B cell (primary cell): ENCODE measurements around the gene RNF150. TPM values are rescaled to one million over a fixed set of nuclear protein-coding genes. Genes with fewer than 3 reads are reported as not detected.

Experiments used
- ATAC-seq: fragments of 200-7000 bp; cut with Tn5 transposase; one replicate; pipeline ENCODE4 v1.10.0; 2021; ENCODE audit warnings: low read depth, mild to moderate bottlenecking, moderate number of reproducible peaks, moderate library complexity
- CTCF ChIA-PET: fragments of 350-600 bp; sonication (Branson Sonifier 250); formaldehyde crosslinking; loops from one replicate; lab custom pipeline; 2021; ENCODE audit warnings: antibody characterized with exemption, inconsistent platforms; lab: Charles Lee
- POLR2A ChIA-PET: fragments of 350-600 bp; sonication (Branson Sonifier 250); formaldehyde crosslinking; loops from one replicate; lab custom pipeline; 2021; ENCODE audit warnings: antibody characterized with exemption; lab: Charles Lee
- DNase-seq: peaks from one replicate; pipeline ENCODE4 v3.0.0; 2013
- H2AFZ ChIP-seq: 2 replicates; pipeline ENCODE4 v1.6.1; 2012; ENCODE audit warnings: mild to moderate bottlenecking, low read depth, low read length; ENCODE audit not compliant: insufficient read depth, poor library complexity, severe bottlenecking
- H3K27ac ChIP-seq, 2 donors: 1 replicate in 1 of 2; 2 replicates in 1 of 2; pipeline ENCODE4 v1.5.1; 2012 to 2013; ENCODE audit warnings: low read length in 2 of 2, mild to moderate bottlenecking in 2 of 2, moderate library complexity in 1 of 2
- H3K27me3 ChIP-seq, 4 experiments: fragments of 200-600 bp in 1 of 4; sonication (generic) in 1 of 4; replicated peaks in 1 of 4; 1 replicate in 2 of 4; 2 replicates in 2 of 4; pipeline versions ENCODE4 v1.6.1 to v1.7.0; 2013 to 2016; ENCODE audit warnings: low read length in 3 of 4, mild to moderate bottlenecking in 2 of 4, mixed read lengths in 1 of 4, moderate library complexity in 1 of 4; ENCODE audit not compliant: insufficient read depth in 4 of 4, control insufficient read depth in 3 of 4; ENCODE audit errors: control extremely low read depth in 1 of 4
- H3K36me3 ChIP-seq, 2 experiments: replicated peaks in 1 of 2; 1 replicate in 1 of 2; 2 replicates in 1 of 2; pipeline versions ENCODE4 v1.6.1 to v1.7.1; 2013; ENCODE audit warnings: low read length in 1 of 2; ENCODE audit not compliant: insufficient read depth in 2 of 2, control insufficient read depth in 1 of 2; ENCODE audit errors: control extremely low read depth in 1 of 2, extremely low read depth in 1 of 2
- H3K4me1 ChIP-seq, 2 donors: fragments of 200-600 bp in 1 of 2; sonication (generic) in 1 of 2; 1 replicate in 1 of 2; 2 replicates in 1 of 2; pipeline versions ENCODE4 v1.5.1 to v1.6.1; 2013 to 2017; ENCODE audit warnings: low read length in 2 of 2; ENCODE audit not compliant: control insufficient read depth in 2 of 2, insufficient read depth in 2 of 2
- H3K4me2 ChIP-seq: replicated peaks from 2 replicates; pipeline ENCODE3; 2012; ENCODE audit warnings: mild to moderate bottlenecking, low read depth, low read length; ENCODE audit not compliant: poor library complexity, severe bottlenecking
- H3K4me3 ChIP-seq, 5 experiments: fragments of 200-600 bp in 1 of 5; sonication (generic) in 1 of 5; 1 replicate in 3 of 5; 2 replicates in 2 of 5; pipeline versions ENCODE4 v1.5.1 to v1.7.0; 2011 to 2016; ENCODE audit warnings: low read length in 4 of 5, mild to moderate bottlenecking in 4 of 5, low read depth in 2 of 5, control low read depth in 1 of 5, moderate library complexity in 1 of 5; ENCODE audit not compliant: insufficient read depth in 1 of 5; ENCODE audit errors: control extremely low read depth in 1 of 5, extremely low read depth in 1 of 5
- H3K79me2 ChIP-seq: fragments of 200-600 bp; sonication (generic); one replicate; pipeline ENCODE4 v1.6.0; 2016; ENCODE audit warnings: low read length; ENCODE audit not compliant: control insufficient read depth, insufficient read depth
- H3K9ac ChIP-seq: fragments of 200-600 bp; sonication (generic); 2 replicates; pipeline ENCODE4 v1.6.1; 2017; ENCODE audit warnings: mild to moderate bottlenecking, low read length, moderate library complexity
- H3K9me3 ChIP-seq, 3 donors: one replicate each; pipeline versions ENCODE4 v1.6.1 to v1.7.1; 2013; ENCODE audit warnings: low read length in 2 of 3; ENCODE audit not compliant: control insufficient read depth in 2 of 3, insufficient read depth in 1 of 3; ENCODE audit errors: control extremely low read depth in 1 of 3
- H4K20me1 ChIP-seq: 2 replicates; pipeline ENCODE4 v1.6.0; 2012; ENCODE audit warnings: mild to moderate bottlenecking, low read length; ENCODE audit not compliant: insufficient read depth, control insufficient read depth, poor library complexity, severe bottlenecking
- H3K27ac Mint-ChIP-seq: one replicate; pipeline ENCODE4 v1.8.0; 2021; ENCODE audit warnings: mixed read lengths
- H3K27me3 Mint-ChIP-seq: one replicate; pipeline ENCODE4 v1.8.0; 2021; ENCODE audit warnings: mixed read lengths
- H3K4me1 Mint-ChIP-seq: one replicate; pipeline ENCODE4 v1.8.0; 2021; ENCODE audit warnings: mixed read lengths
- H3K4me3 Mint-ChIP-seq: one replicate; pipeline ENCODE4 v1.8.0; 2021; ENCODE audit warnings: mixed read lengths
- H3K9me3 Mint-ChIP-seq: one replicate; pipeline ENCODE4 v1.8.0; 2022; ENCODE audit warnings: mixed read lengths; ENCODE audit not compliant: insufficient read depth
- EZH2 ChIP-seq: IDR thresholded peaks from 2 replicates; pipeline ENCODE4 v1.6.1; 2012; ENCODE audit warnings: borderline replicate concordance, low read depth, mild to moderate bottlenecking, moderate library complexity, low read length; ENCODE audit not compliant: insufficient read depth, poor library complexity, severe bottlenecking
- WGBS: methylation state at CpG from one replicate; pipeline ENCODE4 v1.1.5; 2013; ENCODE audit warnings: missing lambda C conversion rate; ENCODE audit not compliant: insufficient coverage; 5-methylcytosine and 5-hydroxymethylcytosine counted together
- intact Hi-C: fragments of 100-400 bp; cut with micrococcal nuclease; formaldehyde crosslinking; loops from one replicate; pipeline ENCODE4 v1.10.0; 2022
- polyA plus RNA-seq: library from polyadenylated mRNA; depleted of rRNA; stranded (reverse); fragments of >200 nt; gene quantifications from 2 replicates; pipeline ENCODE4 v1.2.3, GENCODE V29; 2012
- total RNA-seq, 2 donors: library from RNA; stranded (reverse); fragments of 120-200 nt in 1 of 2; gene quantifications; 1 replicate in 1 of 2; 2 replicates in 1 of 2; pipeline versions ENCODE4 v1.2.3 to v1.2.4, GENCODE V29; 2013 to 2022
- TF ChIP-seq, protein P1 (sequence below): fragments of 200-600 bp; IDR thresholded peaks from one replicate; pipeline ENCODE4 v1.8.0; 2022; ENCODE audit warnings: antibody characterized with exemption, mild to moderate bottlenecking

The RNF150 gene
- total and polyA plus RNA-seq, 2 donors (not counting 1 experiment from before 2014, with no cell fraction given) = not detected

DNA sequence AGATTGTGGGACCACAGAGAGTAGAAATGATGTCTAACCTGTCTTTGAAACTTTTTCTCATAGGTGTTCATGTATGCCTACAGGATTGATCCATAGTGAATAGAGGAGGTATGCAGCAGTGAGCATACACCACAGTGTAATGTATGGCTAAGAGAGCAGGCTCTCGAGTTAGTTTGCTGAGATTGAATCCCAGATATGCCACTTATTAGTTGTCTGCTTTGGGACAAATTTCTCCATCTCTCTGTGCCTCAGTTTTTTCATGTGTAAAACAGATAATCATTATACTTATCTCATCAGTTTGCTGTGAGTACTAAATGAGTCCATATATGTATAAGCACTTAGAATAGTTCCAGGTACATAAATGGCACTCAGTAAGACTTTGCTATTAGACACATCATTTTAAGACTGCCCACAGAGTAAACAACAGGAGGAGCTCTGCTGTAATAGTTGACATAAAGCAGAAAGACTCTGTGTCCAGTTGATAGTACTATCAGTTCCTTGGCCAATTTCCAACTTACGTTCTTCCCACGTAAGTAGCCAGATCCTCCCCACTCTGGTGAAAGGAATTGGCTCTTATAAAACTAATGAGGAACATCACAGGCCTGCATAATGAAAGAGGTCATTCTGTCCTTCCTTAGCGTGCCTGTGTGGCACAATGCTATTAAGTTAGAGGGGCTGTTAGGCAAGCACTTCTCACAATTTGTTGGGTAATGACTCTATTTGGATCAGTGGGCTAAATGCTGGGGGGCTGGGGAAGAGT, 20.7 kb upstream of the RNF150 start:
- DNase-seq (no peak), ATAC-seq (no peak)
- intact Hi-C loops = no loop called here
- H3K27ac ChIP-seq = no peak overlapping the region
- no peak overlapping the region for H3K4me3 ChIP-seq
- no peaks in the 10 kb centered on the region for H3K27me3 ChIP-seq
- H3K4me1 Mint-ChIP-seq = no peaks in the 10 kb centered on the region
- peaks cover 16% of the 10 kb centered on the region for H3K27me3 Mint-ChIP-seq
- no peak overlapping the region for H3K27ac Mint-ChIP-seq
- ChIA-PET POLR2A (no interaction called here), CTCF (no interaction called here)
- H3K36me3 ChIP-seq = no peaks in the 10 kb centered on the region
- no peaks in the 10 kb centered on the region for H3K9me3 ChIP-seq
- H3K9me3 Mint-ChIP-seq = no peaks in the 10 kb centered on the region
- H4K20me1 ChIP-seq = no peaks in the 10 kb centered on the region
- 83% methylated on average over 1 of the region's 4 CpGs for WGBS
- H3K9ac ChIP-seq = no peak overlapping the region
- no peaks in the 10 kb centered on the region for H3K4me1 ChIP-seq
- no peak overlapping the region for H3K4me3 Mint-ChIP-seq
- H3K4me2 ChIP-seq = no peak overlapping the region
- H3K79me2 ChIP-seq = no peaks in the 10 kb centered on the region
- H2AFZ ChIP-seq = no peak overlapping the region
- TF ChIP-seq, protein P1, sequence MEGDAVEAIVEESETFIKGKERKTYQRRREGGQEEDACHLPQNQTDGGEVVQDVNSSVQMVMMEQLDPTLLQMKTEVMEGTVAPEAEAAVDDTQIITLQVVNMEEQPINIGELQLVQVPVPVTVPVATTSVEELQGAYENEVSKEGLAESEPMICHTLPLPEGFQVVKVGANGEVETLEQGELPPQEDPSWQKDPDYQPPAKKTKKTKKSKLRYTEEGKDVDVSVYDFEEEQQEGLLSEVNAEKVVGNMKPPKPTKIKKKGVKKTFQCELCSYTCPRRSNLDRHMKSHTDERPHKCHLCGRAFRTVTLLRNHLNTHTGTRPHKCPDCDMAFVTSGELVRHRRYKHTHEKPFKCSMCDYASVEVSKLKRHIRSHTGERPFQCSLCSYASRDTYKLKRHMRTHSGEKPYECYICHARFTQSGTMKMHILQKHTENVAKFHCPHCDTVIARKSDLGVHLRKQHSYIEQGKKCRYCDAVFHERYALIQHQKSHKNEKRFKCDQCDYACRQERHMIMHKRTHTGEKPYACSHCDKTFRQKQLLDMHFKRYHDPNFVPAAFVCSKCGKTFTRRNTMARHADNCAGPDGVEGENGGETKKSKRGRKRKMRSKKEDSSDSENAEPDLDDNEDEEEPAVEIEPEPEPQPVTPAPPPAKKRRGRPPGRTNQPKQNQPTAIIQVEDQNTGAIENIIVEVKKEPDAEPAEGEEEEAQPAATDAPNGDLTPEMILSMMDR = no peak
- no peak for TF ChIP-seq EZH2

GRCh38 chr4:141144207-141144606, 10.9 kb upstream of the RNF150 start:
- H3K4me1 ChIP-seq = no peaks in the 10 kb centered on the region
- intact Hi-C loops = no loop called here
- H4K20me1 ChIP-seq = no peaks in the 10 kb centered on the region
- POLR2A ChIA-PET = no interaction called here
- Mint-ChIP-seq H3K27ac (no peak overlapping the region), H3K27me3 (peaks cover 8% of the 10 kb centered on the region), H3K4me3 (no peak overlapping the region), H3K9me3 (no peaks in the 10 kb centered on the region), H3K4me1 (no peaks in the 10 kb centered on the region)
- DNase-seq = no peak
- no peaks in the 10 kb centered on the region for H3K27me3 ChIP-seq
- H2AFZ ChIP-seq = no peak overlapping the region
- no peaks in the 10 kb centered on the region for H3K9me3 ChIP-seq
- CTCF ChIA-PET = no interaction called here
- H3K4me2 ChIP-seq = no peak overlapping the region
- ATAC-seq = no peak
- H3K9ac ChIP-seq = no peak overlapping the region
- H3K4me3 ChIP-seq = no peak overlapping the region
- no peaks in the 10 kb centered on the region for H3K36me3 ChIP-seq
- no peak overlapping the region for H3K27ac ChIP-seq
- H3K79me2 ChIP-seq = no peaks in the 10 kb centered on the region
- 71% methylated on average over 1 of the region's 2 CpGs for WGBS
- TF ChIP-seq EZH2 = no peak
- TF ChIP-seq, protein P1 = no peak
